Loucy (cell line): ENCODE results near the gene ENOX1.

Source experiments
- H2AFZ ChIP-seq: fragments of 200-600 bp; sonication (generic); 2 replicates; pipeline ENCODE4 v1.6.0; 2016; ENCODE audit warnings: antibody characterized with exemption, mild to moderate bottlenecking, low read length, moderate library complexity
- H3F3A ChIP-seq: fragments of 200-600 bp; 2 replicates; pipeline ENCODE4 v1.6.0; 2016; ENCODE audit warnings: antibody characterized with exemption, low read depth, mild to moderate bottlenecking
- H3K27me3 ChIP-seq: fragments of 200-600 bp; sonication (generic); 2 replicates; pipeline ENCODE4 v1.6.1; 2014; ENCODE audit warnings: low read length, mild to moderate bottlenecking; ENCODE audit not compliant: insufficient read depth, poor library complexity, severe bottlenecking
- H3K36me3 ChIP-seq: fragments of 200-600 bp; sonication (generic); 2 replicates; pipeline ENCODE4 v1.6.1; 2016; ENCODE audit warnings: low read length; ENCODE audit not compliant: insufficient read depth
- H3K4me1 ChIP-seq: fragments of 200-600 bp; sonication (generic); 2 replicates; pipeline ENCODE4 v1.5.1; 2014; ENCODE audit warnings: low read length, mild to moderate bottlenecking; ENCODE audit not compliant: insufficient read depth, poor library complexity, severe bottlenecking
- H3K4me2 ChIP-seq: fragments of 200-600 bp; sonication (generic); 2 replicates; pipeline ENCODE4 v1.6.0; 2014; ENCODE audit warnings: antibody characterized with exemption, low read length, low read depth, mild to moderate bottlenecking; ENCODE audit not compliant: poor library complexity, severe bottlenecking
- H3K4me3 ChIP-seq: fragments of 200-600 bp; sonication (generic); 2 replicates; pipeline ENCODE4 v1.5.1; 2014; ENCODE audit warnings: low read length, mild to moderate bottlenecking, mixed read lengths; ENCODE audit not compliant: poor library complexity, severe bottlenecking
- H3K79me2 ChIP-seq: fragments of 200-600 bp; sonication (generic); 2 replicates; pipeline ENCODE4 v1.6.1; 2014; ENCODE audit warnings: low read length; ENCODE audit not compliant: insufficient read depth
- H3K9ac ChIP-seq: fragments of 200-600 bp; sonication (generic); 2 replicates; pipeline ENCODE4 v1.6.0; 2014; ENCODE audit warnings: mild to moderate bottlenecking, low read depth, low read length, moderate library complexity; ENCODE audit not compliant: poor library complexity, severe bottlenecking
- H3K9me2 ChIP-seq: fragments of 200-600 bp; sonication (generic); replicated peaks from 2 replicates; pipeline ENCODE4 v1.6.1; 2016; ENCODE audit warnings: low read depth, low read length, mixed read lengths
- H3K9me3 ChIP-seq: fragments of 200-600 bp; sonication (generic); 2 replicates; pipeline ENCODE4 v1.6.1; 2014; ENCODE audit warnings: mild to moderate bottlenecking, antibody characterized with exemption, low read length, low read depth; ENCODE audit not compliant: insufficient read depth
- H4K20me1 ChIP-seq: fragments of 200-600 bp; sonication (generic); 2 replicates; pipeline ENCODE4 v1.6.0; 2014; ENCODE audit warnings: antibody characterized with exemption, low read length, mild to moderate bottlenecking; ENCODE audit not compliant: insufficient read depth, poor library complexity, severe bottlenecking
- EZH2phosphoT487 ChIP-seq: fragments of 200-600 bp; IDR thresholded peaks from 2 replicates; pipeline ENCODE4 v1.6.1; 2018; ENCODE audit warnings: antibody characterized with exemption, mild to moderate bottlenecking, moderate library complexity, borderline replicate concordance
- TF ChIP-seq, protein P1 (sequence below): fragments of 200-600 bp; sonication (generic); conservative IDR thresholded peaks from 2 replicates; pipeline ENCODE4 v1.5.1; 2014; ENCODE audit warnings: mild to moderate bottlenecking, antibody characterized with exemption, low read length

The ENOX1 gene

DNA sequence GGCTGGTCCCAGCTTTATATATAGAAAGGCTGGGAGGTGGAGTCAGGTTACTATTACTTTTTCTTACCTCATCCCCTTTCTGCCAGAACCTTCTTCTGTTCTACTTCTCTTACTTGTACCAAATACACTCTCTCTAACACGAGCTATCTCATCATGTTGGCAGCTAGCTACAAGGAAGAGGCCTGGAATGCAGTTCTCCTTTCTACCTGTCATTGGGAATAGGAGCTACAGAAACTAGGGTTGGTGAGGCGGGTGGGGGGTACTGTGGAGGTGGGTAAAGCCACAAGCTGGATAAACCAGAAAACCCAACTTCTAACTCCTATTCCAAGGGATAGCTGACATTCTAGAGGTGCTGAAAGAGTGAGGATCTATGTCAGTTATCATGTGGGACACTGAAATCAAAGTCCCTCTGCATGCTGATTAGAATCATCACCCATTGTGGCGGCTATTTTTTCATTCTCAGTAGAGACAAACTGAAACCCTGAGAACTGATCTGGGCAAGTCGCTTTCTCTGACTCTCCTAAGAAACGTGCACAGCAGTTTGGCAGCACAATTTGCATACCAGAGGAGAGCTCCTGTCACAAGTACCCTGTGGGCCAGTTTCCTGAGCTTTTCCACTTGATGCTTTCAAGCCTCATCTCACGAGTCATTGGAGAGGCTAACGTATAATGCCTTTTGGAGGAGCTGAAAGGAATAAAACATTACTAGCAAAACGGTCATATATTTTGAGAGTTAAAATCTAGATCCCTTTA lies 358.1 kb downstream of the ENOX1 start:
- H3K27me3 ChIP-seq: no peaks in the 10 kb centered on the region
- TF ChIP-seq, protein P1, sequence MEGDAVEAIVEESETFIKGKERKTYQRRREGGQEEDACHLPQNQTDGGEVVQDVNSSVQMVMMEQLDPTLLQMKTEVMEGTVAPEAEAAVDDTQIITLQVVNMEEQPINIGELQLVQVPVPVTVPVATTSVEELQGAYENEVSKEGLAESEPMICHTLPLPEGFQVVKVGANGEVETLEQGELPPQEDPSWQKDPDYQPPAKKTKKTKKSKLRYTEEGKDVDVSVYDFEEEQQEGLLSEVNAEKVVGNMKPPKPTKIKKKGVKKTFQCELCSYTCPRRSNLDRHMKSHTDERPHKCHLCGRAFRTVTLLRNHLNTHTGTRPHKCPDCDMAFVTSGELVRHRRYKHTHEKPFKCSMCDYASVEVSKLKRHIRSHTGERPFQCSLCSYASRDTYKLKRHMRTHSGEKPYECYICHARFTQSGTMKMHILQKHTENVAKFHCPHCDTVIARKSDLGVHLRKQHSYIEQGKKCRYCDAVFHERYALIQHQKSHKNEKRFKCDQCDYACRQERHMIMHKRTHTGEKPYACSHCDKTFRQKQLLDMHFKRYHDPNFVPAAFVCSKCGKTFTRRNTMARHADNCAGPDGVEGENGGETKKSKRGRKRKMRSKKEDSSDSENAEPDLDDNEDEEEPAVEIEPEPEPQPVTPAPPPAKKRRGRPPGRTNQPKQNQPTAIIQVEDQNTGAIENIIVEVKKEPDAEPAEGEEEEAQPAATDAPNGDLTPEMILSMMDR: no peak
- no peak for TF ChIP-seq EZH2phosphoT487
- no peaks in the 10 kb centered on the region for H3K9me3 ChIP-seq
- no peaks in the 10 kb centered on the region for H3K36me3 ChIP-seq
- H3K9me2 ChIP-seq: no peaks in the 10 kb centered on the region
- no peak overlapping the region for H3K9ac ChIP-seq
- H4K20me1 ChIP-seq: no peaks in the 10 kb centered on the region
- no peaks in the 10 kb centered on the region for H3F3A ChIP-seq
- no peak overlapping the region for H3K4me3 ChIP-seq
- no peaks in the 10 kb centered on the region for H3K4me1 ChIP-seq
- no peaks in the 10 kb centered on the region for H3K79me2 ChIP-seq
- no peak overlapping the region for H2AFZ ChIP-seq
- H3K4me2 ChIP-seq: no peak overlapping the region

DNA sequence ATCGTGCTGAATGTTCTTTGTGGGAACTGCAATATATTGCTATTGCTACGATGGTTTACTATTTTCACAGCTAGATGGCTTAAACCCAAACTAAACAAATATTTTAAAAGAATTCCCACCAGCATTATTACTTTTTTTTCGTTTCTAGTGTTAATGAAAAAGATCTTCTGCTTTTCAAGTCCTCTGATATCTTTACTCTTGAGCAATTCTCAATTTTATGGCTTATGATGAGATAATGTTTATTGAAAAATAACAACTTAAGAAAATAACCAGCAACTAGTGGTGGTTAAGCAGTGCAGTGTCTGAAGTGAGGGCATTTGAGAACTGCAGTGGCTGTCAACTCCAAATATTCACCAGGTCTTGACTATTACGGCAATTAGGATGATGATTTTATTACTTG lies 360.4 kb downstream of the ENOX1 start:
- Histone ChIP-seq H3K4me2 (no peak overlapping the region), H3K4me1 (no peaks in the 10 kb centered on the region), H3K9me3 (no peaks in the 10 kb centered on the region), H3F3A (no peaks in the 10 kb centered on the region), H3K9ac (no peak overlapping the region), H4K20me1 (no peaks in the 10 kb centered on the region), H3K27me3 (no peaks in the 10 kb centered on the region), H2AFZ (no peak overlapping the region), H3K9me2 (no peaks in the 10 kb centered on the region), H3K4me3 (no peak overlapping the region), H3K79me2 (no peaks in the 10 kb centered on the region), H3K36me3 (no peaks in the 10 kb centered on the region)
- TF ChIP-seq, protein P1: no peak
- TF ChIP-seq EZH2phosphoT487: no peak

DNA sequence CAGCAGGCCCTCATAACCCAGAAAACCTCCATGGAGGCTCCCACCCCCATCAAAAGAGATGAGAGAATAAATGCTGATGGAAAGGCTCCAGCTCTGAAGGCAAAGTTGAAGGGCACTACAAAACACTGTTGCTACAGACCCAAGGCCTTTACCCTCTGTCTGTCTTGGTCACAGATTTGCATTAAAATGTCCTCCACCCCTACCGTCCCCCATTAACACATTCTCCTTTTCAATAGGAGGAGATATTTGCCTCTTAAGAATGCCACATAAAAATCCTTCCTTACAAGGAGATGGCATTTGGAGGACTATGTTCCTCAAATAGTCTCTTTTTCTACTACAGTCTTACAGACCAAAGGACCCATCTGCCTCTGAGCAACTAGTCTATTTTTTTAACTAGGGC lies 361.5 kb downstream of the ENOX1 start:
- H3K4me2 ChIP-seq: no peak overlapping the region

More for the DNA sequence above, 361.5 kb downstream of the ENOX1 start:
- Histone ChIP-seq H3K27me3 (no peaks in the 10 kb centered on the region), H3K4me3 (no peak overlapping the region), H3K9ac (no peak overlapping the region), H3K9me3 (no peaks in the 10 kb centered on the region), H3K9me2 (no peaks in the 10 kb centered on the region), H4K20me1 (no peaks in the 10 kb centered on the region), H3K4me1 (no peaks in the 10 kb centered on the region), H3K79me2 (no peaks in the 10 kb centered on the region), H3F3A (no peaks in the 10 kb centered on the region), H3K36me3 (no peaks in the 10 kb centered on the region), H2AFZ (no peak overlapping the region)
- no peak for TF ChIP-seq EZH2phosphoT487
- TF ChIP-seq, protein P1: no peak
